HCT116 (cell line): ENCODE measurements around the gene CCR5AS.

Experiments used
- CTCF ChIP-seq, 3 experiments: fragments of 200-600 bp in 1 of 3; sonication (generic) in 1 of 3; IDR thresholded peaks in 2 of 3; conservative IDR thresholded peaks in 1 of 3; 2 replicates each; pipeline ENCODE4 v1.5.1; 2012 to 2017; ENCODE audit warnings: low read depth in 2 of 3, low read length in 2 of 3, antibody characterized with exemption in 1 of 3, borderline replicate concordance in 1 of 3, control low read depth in 1 of 3, mild to moderate bottlenecking in 1 of 3, mixed read lengths in 1 of 3, mixed run types in 1 of 3, moderate library complexity in 1 of 3; ENCODE audit not compliant: insufficient read depth in 1 of 3
- EZH2 ChIP-seq: fragments of 200-600 bp; sonication (generic); IDR thresholded peaks from 2 replicates; pipeline ENCODE4 v1.6.1; 2017; ENCODE audit warnings: antibody characterized with exemption, mixed run types
- POLR2A ChIP-seq: IDR thresholded peaks from 2 replicates; pipeline ENCODE4 v1.7.0; 2011; ENCODE audit warnings: borderline replicate concordance; ENCODE audit not compliant: insufficient read depth, insufficient read length; ENCODE audit errors: extremely low read depth
- RAD21 ChIP-seq: IDR thresholded peaks from 2 replicates; pipeline ENCODE4 v1.6.1; 2012; ENCODE audit warnings: low read depth, mild to moderate bottlenecking

GRCh38 chr3:46361408-46362283 is 45.2 kb downstream of the CCR5AS start:
- no peak for TF ChIP-seq CTCF (IDR thresholded peaks at IDR 0.05 in 2 of 3, conservative IDR thresholded peaks at IDR 0.05 in 1 of 3; ENCODE audit: borderline replicate concordance in 1 of 3, insufficient read depth in 1 of 3, low read depth in 2 of 3, low read length in 2 of 3)
- no peak for TF ChIP-seq RAD21
- no peak for TF ChIP-seq EZH2
- TF ChIP-seq POLR2A = no peak
